Adrenal gland (tissue), 12 donors: ENCODE results near the gene SERPINA1. TPM values are rescaled to one million over a fixed set of nuclear protein-coding genes. Genes with fewer than 3 reads are reported as not detected.

Experiments
- DNase-seq, 7 donors: peaks; one replicate each; pipeline ENCODE4 v3.0.0-alpha.2; 2019 to 2020
- H3K27ac ChIP-seq, 5 donors: fragments of 200-600 bp; sonication (generic) in 4 of 5; 1 replicate in 3 of 5; 2 replicates in 2 of 5; pipeline versions ENCODE4 v1.5.1 to v1.8.0; 2016 to 2020; ENCODE audit warnings: mild to moderate bottlenecking in 1 of 5
- H3K27me3 ChIP-seq: fragments of 200-600 bp; 2 replicates; pipeline ENCODE4 v1.8.0; 2021
- H3K36me3 ChIP-seq, 2 donors: fragments of 200-600 bp; replicated peaks in 1 of 2; 1 replicate in 1 of 2; 2 replicates in 1 of 2; pipeline versions ENCODE4 v1.5.1 to v1.8.0; 2018 to 2022
- H3K4me1 ChIP-seq, 2 donors: fragments of 200-600 bp; replicated peaks in 1 of 2; 1 replicate in 1 of 2; 2 replicates in 1 of 2; pipeline versions ENCODE4 v1.5.1 to v1.8.0; 2018 to 2021
- H3K4me3 ChIP-seq, 4 donors: fragments of 200-600 bp; sonication (generic) in 3 of 4; one replicate each; pipeline ENCODE4 v1.5.1; 2016 to 2018
- H3K9me3 ChIP-seq, 3 donors: fragments of 200-600 bp; sonication (generic) in 1 of 3; replicated peaks in 1 of 3; 1 replicate in 2 of 3; 2 replicates in 1 of 3; pipeline versions ENCODE4 v1.5.1 to v1.8.0; 2016 to 2021
- CTCF ChIP-seq, 6 experiments: fragments of 450-650 bp in 4 of 6; fragments of 200-600 bp in 2 of 6; sonication (generic) in 1 of 6; IDR thresholded peaks; 1 replicate in 5 of 6; 2 replicates in 1 of 6; pipeline versions ENCODE4 v1.5.1 to v1.8.0; 2016 to 2021; ENCODE audit warnings: antibody characterized with exemption in 6 of 6, mild to moderate bottlenecking in 2 of 6, moderate library complexity in 1 of 6
- POLR2A ChIP-seq, 2 donors: fragments of 450-650 bp; IDR thresholded peaks; one replicate each; pipeline ENCODE4 v1.6.1; 2017; ENCODE audit warnings: antibody characterized with exemption in 2 of 2, mild to moderate bottlenecking in 2 of 2, moderate library complexity in 1 of 2
- WGBS, 4 donors: extraction: QIAGEN DNeasy Blood & Tissue Kit in 2 of 4; methylation state at CpG; one replicate each; pipeline versions ENCODE4 v1.1.5 to v1.1.7; 2013 to 2017; 5-methylcytosine and 5-hydroxymethylcytosine counted together
- intact Hi-C, 2 donors: fragments of 100-400 bp; cut with DNase I; formaldehyde crosslinking; loops; one replicate each; pipeline versions ENCODE4 v1.14.1 to v1.15.0; 2022 to 2023
- polyA plus RNA-seq, 3 donors: library from polyadenylated mRNA; stranded (reverse); fragments of 200-250 nt in 2 of 3; fragments of 350-450 nt in 1 of 3; fragmentation: Illumina TruSeq in 1 of 3; extraction: RNeasy Lipid Tissue Mini Kit (QIAGEN cat#74804) in 1 of 3; gene quantifications; one replicate each; pipeline ENCODE4 v1.2.3, GENCODE V29; 2013 to 2014
- total RNA-seq, 9 donors: library from RNA; depleted of rRNA in 4 of 9; stranded (reverse); fragments of >200 nt in 4 of 9; fragments of 120-200 nt in 1 of 9; fragmentation: NEBNext Ultra II Directional in 1 of 9; extraction: Animal tissue kit (Norgen Biotek cat#: 25700) in 1 of 9; gene quantifications; one replicate each; pipeline versions ENCODE4 v1.1.0 to v1.2.4, GENCODE V29; 2013 to 2023
- donor health status: healthy with polysubstance abuse.
- donor health status: Bipolar disorder and iron deficiency.
- donor health status: DM: yes; HTN: yes; CAD: no.
- donor health status: DM: no; HTN: no; CAD: no.
- donor health status: DM: no; HTN: no; CAD: no.
- donor health status: DM: yes; HTN: yes; CAD: no.

SERPINA1 gene
- total and polyA plus RNA-seq, 12 donors = 1.6 to 60.1 (median 13.9) TPM

GRCh38 chr14:94345344-94346064, 42.9 kb downstream of the SERPINA1 start:
- Histone ChIP-seq H3K27me3 (no peaks in the 10 kb centered on the region), H3K36me3 (no peaks in the 10 kb centered on the region), H3K4me1 (no peaks in the 10 kb centered on the region), H3K9me3 (no peaks in the 10 kb centered on the region), H3K4me3 (no peak overlapping the region), H3K27ac (no peak overlapping the region)
- no peak for DNase-seq
- intact Hi-C loops = no loop called here
- 59 to 82% (median 77%) methylated on average over 4 to 12 of the region's 12 CpGs for WGBS, 4 donors
- TF ChIP-seq CTCF (IDR thresholded peaks at IDR 0.05) (no peak), POLR2A (IDR thresholded peaks at IDR 0.05) (no peak)

- Histone ChIP-seq H3K36me3 (no peaks in the 10 kb centered on the region), H3K4me3 (no peak overlapping the region), H3K27ac (no peak overlapping the region), H3K4me1 (no peaks in the 10 kb centered on the region), H3K27me3 (no peaks in the 10 kb centered on the region), H3K9me3 (no peaks in the 10 kb centered on the region)
- 65 to 75% (median 69%) methylated on average over 3 of the region's 3 CpGs for WGBS, 4 donors
- TF ChIP-seq POLR2A (IDR thresholded peaks at IDR 0.05) (no peak), CTCF (IDR thresholded peaks at IDR 0.05) (no peak)
- intact Hi-C loops = no loop called here
- DNase-seq = no peak
Measured at GRCh38 chr14:94344389-94344788, 44.0 kb downstream of the SERPINA1 start.

- no peak for DNase-seq
Measured at GRCh38 chr14:94343238-94344005, 45.0 kb downstream of the SERPINA1 start.

More at GRCh38 chr14:94343238-94344005, 45.0 kb downstream of the SERPINA1 start:
- Histone ChIP-seq H3K36me3 (no peaks in the 10 kb centered on the region), H3K27ac (no peak overlapping the region), H3K4me1 (no peaks in the 10 kb centered on the region), H3K9me3 (no peaks in the 10 kb centered on the region), H3K4me3 (no peak overlapping the region), H3K27me3 (no peaks in the 10 kb centered on the region)
- intact Hi-C loops = no loop called here
- TF ChIP-seq POLR2A (IDR thresholded peaks at IDR 0.05) = no peak
- no peak for TF ChIP-seq CTCF (IDR thresholded peaks at IDR 0.05)
- WGBS, 4 donors = 80 to 87% (median 85%) methylated on average over 8 of the region's 8 CpGs
